22Rv1 (cell line): ENCODE data around the gene LSM2.

Source experiments
- H3K27ac ChIP-seq: fragments of 450-650 bp; 2 replicates; pipeline ENCODE4 v1.5.1; 2017
- CTCF ChIP-seq: fragments of 450-650 bp; IDR thresholded peaks from 2 replicates; pipeline ENCODE4 v1.5.1; 2017; ENCODE audit warnings: mild to moderate bottlenecking
- ZFX ChIP-seq: fragments of 450-650 bp; IDR thresholded peaks from 2 replicates; pipeline ENCODE4 v1.6.1; 2017; ENCODE audit warnings: antibody characterized with exemption, borderline replicate concordance

The LSM2 gene

GRCh38 chr6:31838968-31839367 lies 32.2 kb upstream of the LSM2 start:
- TF ChIP-seq ZFX = no peak
- TF ChIP-seq CTCF = no peak
- H3K27ac ChIP-seq = peak overlapping the region; percentile 25; the same call in 1 of the 2 replicates

DNA sequence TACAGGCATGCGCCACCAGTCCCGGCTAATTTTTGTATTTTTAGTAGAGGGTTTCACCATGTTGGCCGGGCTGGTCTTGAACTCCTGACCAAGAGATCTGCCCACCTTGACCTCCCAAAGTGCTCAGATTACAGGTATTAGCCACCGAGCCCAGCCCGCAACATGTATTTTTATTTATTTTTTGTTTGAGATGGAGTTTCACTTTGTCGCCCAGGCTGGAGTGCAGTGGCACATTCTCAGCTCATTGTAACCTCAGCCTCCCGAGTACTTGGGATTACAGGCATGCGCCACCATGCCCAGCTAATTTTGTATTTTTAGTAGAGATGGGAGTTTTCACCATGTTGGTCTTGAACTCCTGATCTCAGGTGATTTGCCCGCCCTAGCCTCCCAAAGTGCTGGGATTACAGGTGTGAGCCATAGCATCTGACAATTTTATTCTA lies 31.4 kb upstream of the LSM2 start:
- H3K27ac ChIP-seq = peak overlapping the region; percentile 95

- TF ChIP-seq CTCF (no peak), ZFX (no peak)
- peak overlapping the region; percentile 95 for H3K27ac ChIP-seq
Observed at GRCh38 chr6:31837369-31838113, 30.8 kb upstream of the LSM2 start.

- peak overlapping the region; percentile 95 for H3K27ac ChIP-seq
- TF ChIP-seq CTCF = no peak
Observed at GRCh38 chr6:31836474-31837368, 30.0 kb upstream of the LSM2 start.

GRCh38 chr6:31836047-31836473 lies 29.3 kb upstream of the LSM2 start:
- TF ChIP-seq CTCF (no peak), ZFX (no peak)
- peak overlapping the region; percentile 95 for H3K27ac ChIP-seq

DNA sequence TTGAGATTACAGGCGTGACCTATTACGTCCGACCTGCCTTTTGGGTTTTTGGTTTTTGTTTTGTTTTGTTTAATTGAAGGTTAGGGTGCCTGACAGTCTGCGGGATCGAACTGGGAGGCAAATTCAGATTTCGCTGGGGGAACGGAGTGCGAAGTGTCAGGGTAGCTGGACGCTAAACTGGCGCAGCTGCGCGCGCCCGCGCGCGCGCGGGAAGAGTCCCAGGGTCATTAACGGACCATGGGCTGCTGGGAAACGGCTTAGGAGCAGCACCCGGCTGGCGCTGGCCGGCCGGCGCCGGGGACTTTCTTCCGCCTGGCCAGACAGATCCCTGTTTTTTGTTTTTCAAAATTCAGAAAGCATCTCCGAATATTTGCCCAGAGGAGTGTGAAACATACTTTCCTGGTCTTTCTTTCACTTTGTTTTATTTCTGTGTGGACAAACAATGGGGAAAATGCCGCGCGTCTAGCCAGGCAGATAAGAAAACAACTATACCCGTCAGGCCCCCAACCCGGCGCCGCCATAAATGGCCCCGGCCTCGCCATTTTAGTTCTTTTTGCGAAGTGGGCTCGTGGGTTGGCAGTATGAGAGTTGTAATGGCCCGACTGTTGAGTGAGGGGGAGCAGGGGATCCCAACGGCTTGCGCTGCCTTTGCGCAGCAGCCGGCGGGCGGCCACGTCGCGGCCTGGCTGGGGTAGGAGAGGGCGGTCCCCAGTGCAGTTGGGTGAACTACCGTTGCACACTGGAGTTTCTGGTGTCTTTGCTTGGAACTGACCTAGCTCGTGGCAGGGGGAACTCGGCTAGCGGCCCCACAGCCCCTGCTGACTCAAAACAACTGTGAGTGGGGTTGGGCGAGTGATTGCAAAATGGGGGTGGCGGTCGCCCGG lies 27.8 kb upstream of the LSM2 start:
- TF ChIP-seq CTCF (no peak), ZFX (no peak)

More for the DNA sequence above, 27.8 kb upstream of the LSM2 start:
- H3K27ac ChIP-seq = peak overlapping the region; percentile 95
